DOHH2 (cell line): ENCODE results near the gene FSCN2.

Experiments
- H3F3A ChIP-seq: fragments of 200-600 bp; sonication (generic), shearing (Covaris generic); 2 replicates; pipeline ENCODE4 v1.6.0; 2016; ENCODE audit warnings: antibody characterized with exemption, mild to moderate bottlenecking; ENCODE audit not compliant: control insufficient read depth, insufficient read depth
- H3K27ac ChIP-seq: fragments of 200-600 bp; sonication (generic); 2 replicates; pipeline ENCODE4 v1.5.1; 2014; ENCODE audit warnings: low read depth, mild to moderate bottlenecking, low read length, moderate library complexity
- H3K27me3 ChIP-seq: fragments of 200-600 bp; sonication (generic); 2 replicates; pipeline ENCODE4 v1.6.1; 2014; ENCODE audit warnings: mild to moderate bottlenecking, low read length, mixed read lengths; ENCODE audit not compliant: control insufficient read depth
- H3K36me3 ChIP-seq: fragments of 200-600 bp; sonication (generic); 2 replicates; pipeline ENCODE4 v1.6.1; 2014; ENCODE audit warnings: mild to moderate bottlenecking, low read length, moderate library complexity, mixed read lengths; ENCODE audit not compliant: control insufficient read depth
- H3K4me1 ChIP-seq: fragments of 200-600 bp; sonication (generic); 2 replicates; pipeline ENCODE4 v1.6.1; 2014; ENCODE audit warnings: mild to moderate bottlenecking, low read length, mixed read lengths; ENCODE audit not compliant: control insufficient read depth
- H3K4me2 ChIP-seq: fragments of 200-600 bp; sonication (generic); 2 replicates; pipeline ENCODE4 v1.6.0; 2014; ENCODE audit warnings: mild to moderate bottlenecking, low read length, moderate library complexity
- H3K4me3 ChIP-seq: fragments of 200-600 bp; sonication (generic); 2 replicates; pipeline ENCODE4 v1.5.1; 2014; ENCODE audit warnings: mild to moderate bottlenecking, low read length, mixed read lengths
- H3K79me2 ChIP-seq: fragments of 200-600 bp; sonication (generic); 2 replicates; pipeline ENCODE4 v1.6.1; 2014; ENCODE audit warnings: mild to moderate bottlenecking, low read length, mixed read lengths; ENCODE audit not compliant: control insufficient read depth
- H3K9me2 ChIP-seq: fragments of 200-600 bp; sonication (generic); replicated peaks from 2 replicates; pipeline ENCODE4 v1.6.1; 2014; ENCODE audit warnings: mild to moderate bottlenecking, low read length, mixed read lengths; ENCODE audit not compliant: control insufficient read depth
- H3K9me3 ChIP-seq: fragments of 200-600 bp; sonication (generic); 2 replicates; pipeline ENCODE4 v1.6.1; 2014; ENCODE audit warnings: antibody characterized with exemption, low read length, mixed read lengths; ENCODE audit not compliant: control insufficient read depth, insufficient read depth
- H4K20me1 ChIP-seq: fragments of 200-600 bp; sonication (generic); 2 replicates; pipeline ENCODE4 v1.6.0; 2014; ENCODE audit warnings: low read depth, mild to moderate bottlenecking, antibody characterized with exemption, low read length, moderate library complexity; ENCODE audit not compliant: control insufficient read depth, insufficient read depth
- CTCF ChIP-seq: fragments of 200-600 bp; sonication (generic); IDR thresholded peaks from one replicate; pipeline ENCODE4 v1.5.1; 2014; ENCODE audit warnings: antibody characterized with exemption, mild to moderate bottlenecking, low read depth, low read length; ENCODE audit not compliant: poor library complexity, severe bottlenecking
- EZH2phosphoT487 ChIP-seq: fragments of 200-600 bp; sonication (generic); IDR thresholded peaks from 2 replicates; pipeline ENCODE4 v1.6.1; 2017; ENCODE audit warnings: borderline replicate concordance, mild to moderate bottlenecking, antibody characterized with exemption, low read length, moderate library complexity, mixed read lengths

The FSCN2 gene

GRCh38 chr17:81567191-81567590 is 39.0 kb downstream of the FSCN2 start:
- H3K27me3 ChIP-seq: no peaks in the 10 kb centered on the region
- no peak overlapping the region for H3K4me2 ChIP-seq
- H4K20me1 ChIP-seq: no peaks in the 10 kb centered on the region
- no peaks in the 10 kb centered on the region for H3K79me2 ChIP-seq
- no peak overlapping the region for H3K27ac ChIP-seq
- no peaks in the 10 kb centered on the region for H3K4me1 ChIP-seq
- TF ChIP-seq EZH2phosphoT487: no peak
- TF ChIP-seq CTCF: no peak
- H3K9me2 ChIP-seq: no peaks in the 10 kb centered on the region
- H3K4me3 ChIP-seq: no peak overlapping the region
- H3K36me3 ChIP-seq: peaks cover 90% of the 10 kb centered on the region
- no peaks in the 10 kb centered on the region for H3K9me3 ChIP-seq
- no peaks in the 10 kb centered on the region for H3F3A ChIP-seq

- no peaks in the 10 kb centered on the region for H3K4me1 ChIP-seq
- H3K36me3 ChIP-seq: peaks cover 82% of the 10 kb centered on the region
- H3K27ac ChIP-seq: no peak overlapping the region
- H3K4me2 ChIP-seq: no peak overlapping the region
- no peaks in the 10 kb centered on the region for H3F3A ChIP-seq
- H3K4me3 ChIP-seq: no peak overlapping the region
- no peaks in the 10 kb centered on the region for H3K9me3 ChIP-seq
- no peaks in the 10 kb centered on the region for H3K9me2 ChIP-seq
- no peaks in the 10 kb centered on the region for H3K27me3 ChIP-seq
- no peaks in the 10 kb centered on the region for H3K79me2 ChIP-seq
- H4K20me1 ChIP-seq: no peaks in the 10 kb centered on the region
- TF ChIP-seq CTCF: no peak
- TF ChIP-seq EZH2phosphoT487: no peak
Measured at GRCh38 chr17:81568416-81568815, 40.2 kb downstream of the FSCN2 start.

GRCh38 chr17:81569986-81570514 is 41.9 kb downstream of the FSCN2 start:
- Histone ChIP-seq H3F3A (no peaks in the 10 kb centered on the region), H4K20me1 (no peaks in the 10 kb centered on the region), H3K9me3 (no peaks in the 10 kb centered on the region), H3K4me2 (no peak overlapping the region), H3K36me3 (peaks cover 75% of the 10 kb centered on the region), H3K79me2 (no peaks in the 10 kb centered on the region), H3K27me3 (no peaks in the 10 kb centered on the region), H3K27ac (no peak overlapping the region), H3K9me2 (no peaks in the 10 kb centered on the region), H3K4me3 (no peak overlapping the region), H3K4me1 (no peaks in the 10 kb centered on the region)
- no peak for TF ChIP-seq CTCF
- TF ChIP-seq EZH2phosphoT487: no peak

- Histone ChIP-seq H3K27ac (no peak overlapping the region), H3K4me2 (no peak overlapping the region), H3F3A (no peaks in the 10 kb centered on the region), H3K4me3 (no peak overlapping the region), H3K9me2 (no peaks in the 10 kb centered on the region), H3K36me3 (peaks cover 73% of the 10 kb centered on the region), H4K20me1 (no peaks in the 10 kb centered on the region), H3K79me2 (no peaks in the 10 kb centered on the region), H3K27me3 (no peaks in the 10 kb centered on the region), H3K4me1 (no peaks in the 10 kb centered on the region), H3K9me3 (no peaks in the 10 kb centered on the region)
- TF ChIP-seq CTCF (no peak), EZH2phosphoT487 (no peak)
Measured at GRCh38 chr17:81570964-81571363, 42.8 kb downstream of the FSCN2 start.
